RWPE1 (cell line): Measurements from ENCODE around the gene PDIA6.

Source experiments
- CTCF ChIA-PET: fragments of 350-600 bp; sonication (Branson Sonifier 250); formaldehyde crosslinking; extraction: SDS; loops from one replicate; lab custom pipeline; 2021; lab: Yijun Ruan, JAX
- POLR2A ChIA-PET: fragments of 400-600 bp; formaldehyde crosslinking; extraction: SDS; loops from one replicate; lab custom pipeline; 2020; ENCODE audit warnings: antibody characterized with exemption; ENCODE audit not compliant: low non-redundant PET; lab: Yijun Ruan, JAX
- DNase-seq: peaks from one replicate; pipeline ENCODE4 v3.0.0; 2012; ENCODE audit warnings: low spot score
- H3K27ac ChIP-seq: fragments of 450-650 bp; 2 replicates; pipeline ENCODE4 v1.5.1; 2017
- TF ChIP-seq, protein P1 (sequence below): fragments of 450-650 bp; conservative IDR thresholded peaks from 2 replicates; pipeline ENCODE4 v1.5.1; 2017; ENCODE audit warnings: low read depth, mild to moderate bottlenecking

Gene PDIA6

DNA sequence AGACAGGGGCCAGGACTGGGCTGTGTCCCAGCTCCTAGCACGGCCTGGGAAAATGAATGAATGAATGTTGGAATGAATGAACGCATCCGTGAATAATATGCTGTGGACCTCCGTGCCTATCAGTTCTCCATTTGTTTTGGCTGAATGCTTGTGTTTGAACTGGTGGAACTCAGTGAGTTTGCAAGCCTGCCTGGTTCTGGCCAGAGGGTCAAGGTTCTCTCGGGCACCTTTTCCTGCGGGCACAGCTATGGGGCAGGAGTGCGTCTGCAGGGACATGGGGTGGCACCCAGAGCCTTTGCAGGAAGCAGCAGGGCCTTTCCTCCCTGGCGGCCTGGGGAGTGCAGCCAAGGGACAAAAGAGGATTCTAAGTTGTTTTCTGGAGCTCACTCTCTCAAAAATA lies 17.6 kb upstream of the PDIA6 start:
- no peak for DNase-seq
- ChIA-PET CTCF (interaction anchor here (0.5 to 4.8 kb wide), 4 partner anchors 13 to 301 kb away, joined by 3 to 51 read pairs (median 9); partner anchors contain the start of gene PDIA6), POLR2A (interaction anchor here (0.7 kb wide), 1 partner anchor 18 kb away, joined by 3 read pairs; the partner anchor contains the start of gene PDIA6)
- TF ChIP-seq, protein P1, sequence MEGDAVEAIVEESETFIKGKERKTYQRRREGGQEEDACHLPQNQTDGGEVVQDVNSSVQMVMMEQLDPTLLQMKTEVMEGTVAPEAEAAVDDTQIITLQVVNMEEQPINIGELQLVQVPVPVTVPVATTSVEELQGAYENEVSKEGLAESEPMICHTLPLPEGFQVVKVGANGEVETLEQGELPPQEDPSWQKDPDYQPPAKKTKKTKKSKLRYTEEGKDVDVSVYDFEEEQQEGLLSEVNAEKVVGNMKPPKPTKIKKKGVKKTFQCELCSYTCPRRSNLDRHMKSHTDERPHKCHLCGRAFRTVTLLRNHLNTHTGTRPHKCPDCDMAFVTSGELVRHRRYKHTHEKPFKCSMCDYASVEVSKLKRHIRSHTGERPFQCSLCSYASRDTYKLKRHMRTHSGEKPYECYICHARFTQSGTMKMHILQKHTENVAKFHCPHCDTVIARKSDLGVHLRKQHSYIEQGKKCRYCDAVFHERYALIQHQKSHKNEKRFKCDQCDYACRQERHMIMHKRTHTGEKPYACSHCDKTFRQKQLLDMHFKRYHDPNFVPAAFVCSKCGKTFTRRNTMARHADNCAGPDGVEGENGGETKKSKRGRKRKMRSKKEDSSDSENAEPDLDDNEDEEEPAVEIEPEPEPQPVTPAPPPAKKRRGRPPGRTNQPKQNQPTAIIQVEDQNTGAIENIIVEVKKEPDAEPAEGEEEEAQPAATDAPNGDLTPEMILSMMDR = no peak
- H3K27ac ChIP-seq = no peak overlapping the region

DNA sequence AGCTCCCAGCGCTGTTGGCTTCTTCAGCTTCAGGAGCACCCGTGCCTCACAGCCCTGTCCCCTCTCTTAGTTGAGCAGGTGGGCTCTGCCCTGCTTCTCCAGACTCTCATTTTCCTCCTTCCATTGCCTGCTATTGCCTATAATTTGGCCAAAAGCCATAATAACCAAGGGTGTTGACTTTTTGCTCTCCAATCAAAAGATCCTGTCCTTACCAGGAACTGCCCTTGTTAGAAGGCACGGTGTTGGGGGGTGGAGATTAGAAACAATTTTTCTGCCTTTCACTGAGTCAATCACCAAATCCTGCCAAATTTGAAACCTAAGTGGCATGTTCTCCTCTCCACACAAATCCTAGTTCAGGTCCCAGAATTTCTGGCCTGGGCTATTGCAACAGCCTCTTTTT lies 16.7 kb upstream of the PDIA6 start:
- ChIA-PET POLR2A (no interaction called here), CTCF (interaction anchor here (0.6 to 4.8 kb wide), 3 partner anchors 302 to 1669 kb away, joined by 3 to 51 read pairs (median 3); a partner anchor contains a TSS)
- no peak for DNase-seq
- no peak overlapping the region for H3K27ac ChIP-seq
- TF ChIP-seq, protein P1 = no peak

DNA sequence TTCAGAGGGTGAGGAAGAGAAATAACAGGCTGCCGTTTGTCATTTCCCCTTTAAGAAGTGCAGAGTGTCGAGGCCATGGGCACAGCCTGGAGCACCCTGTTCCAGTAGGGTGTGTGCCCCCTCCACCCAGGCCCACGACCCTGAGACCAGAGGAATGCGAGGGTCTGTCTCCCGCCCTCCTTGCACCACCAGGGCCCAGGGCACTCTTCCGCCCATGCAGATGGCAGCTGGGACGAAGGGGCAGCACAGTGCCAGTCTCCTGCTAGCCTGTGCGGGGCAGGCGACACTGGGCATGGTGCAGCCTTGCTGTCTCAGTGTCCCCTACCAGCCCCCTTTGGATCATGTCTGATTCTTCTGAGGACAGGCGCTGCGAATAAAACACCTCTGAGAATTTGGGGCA lies 15.8 kb upstream of the PDIA6 start:
- TF ChIP-seq, protein P1 = no peak
- H3K27ac ChIP-seq = no peak overlapping the region
- POLR2A ChIA-PET = no interaction called here
- CTCF ChIA-PET = no interaction called here
- no peak for DNase-seq

DNA sequence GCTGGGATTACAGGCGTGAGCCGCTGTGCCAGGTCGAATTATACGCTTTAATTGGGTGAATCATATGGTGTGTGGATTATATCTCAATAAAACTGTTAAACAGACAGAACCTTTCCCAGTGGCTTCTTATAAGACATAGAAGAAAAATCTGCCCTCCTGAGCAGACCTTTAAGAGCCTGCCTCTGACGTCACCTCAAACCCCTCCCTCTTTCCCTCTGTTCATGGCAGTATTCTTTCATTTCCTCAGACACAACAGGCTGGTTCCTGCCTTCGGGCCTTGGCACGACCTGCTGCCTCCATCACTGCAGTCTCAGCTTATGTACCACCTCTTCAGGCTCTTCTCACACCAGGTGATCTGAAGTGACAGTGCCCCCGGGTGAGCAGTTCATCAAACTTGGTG lies 14.0 kb upstream of the PDIA6 start:
- H3K27ac ChIP-seq = no peak overlapping the region
- CTCF ChIA-PET = interaction anchor here (0.7 kb wide), 1 partner anchor 297 kb away, joined by 3 read pairs; no protein-coding TSS in a partner anchor
- no peak for DNase-seq
- POLR2A ChIA-PET = no interaction called here
- TF ChIP-seq, protein P1 = no peak

DNA sequence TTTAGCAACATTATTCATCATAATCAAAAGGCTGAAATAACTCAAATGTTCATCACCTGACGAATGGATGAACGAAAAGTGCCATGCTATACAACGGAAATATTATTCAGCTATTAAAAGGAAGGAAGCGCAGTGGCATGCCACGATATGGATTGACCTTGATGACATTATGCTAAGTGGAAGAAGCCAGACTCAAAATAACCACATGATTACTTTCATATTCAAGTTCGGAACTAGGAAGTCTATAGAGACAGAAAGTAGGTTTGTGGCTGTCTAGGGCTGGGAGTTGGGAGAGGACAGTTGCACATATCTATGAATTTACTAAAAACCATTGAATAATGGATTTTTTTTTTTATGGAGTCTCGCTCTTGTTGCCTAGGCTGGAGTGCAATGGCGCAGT lies 13.4 kb upstream of the PDIA6 start:
- ChIA-PET CTCF (interaction anchor here (0.7 kb wide), 1 partner anchor 298 kb away, joined by 3 read pairs; no protein-coding TSS in a partner anchor), POLR2A (no interaction called here)
- H3K27ac ChIP-seq = no peak overlapping the region
- DNase-seq = no peak
- TF ChIP-seq, protein P1 = no peak

DNA sequence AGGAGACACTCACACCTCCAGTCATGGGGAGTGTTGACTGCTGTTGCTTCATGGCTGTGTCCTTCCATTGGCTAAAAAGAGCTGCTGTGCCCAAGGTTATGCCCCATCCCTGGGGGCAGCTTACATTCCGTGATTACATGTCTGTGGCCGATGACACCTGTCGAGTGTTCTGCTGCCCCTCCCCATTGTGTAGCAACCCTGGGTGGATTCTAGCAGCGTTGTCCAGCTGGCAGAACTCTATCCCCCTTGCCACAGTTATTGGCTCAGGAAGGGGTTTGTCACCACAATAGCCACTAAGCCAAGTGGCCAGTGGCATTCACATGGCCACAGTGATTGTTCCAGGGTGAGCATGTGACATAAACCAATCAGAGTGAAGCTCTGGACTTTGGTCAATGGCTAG lies 11.6 kb upstream of the PDIA6 start:
- ChIA-PET POLR2A (no interaction called here), CTCF (interaction anchor here (1.0 to 1.5 kb wide), 2 partner anchors 8 to 11 kb away, joined by 6 to 8 read pairs; no protein-coding TSS in a partner anchor)
- TF ChIP-seq, protein P1 = no peak

More for the DNA sequence above, 11.6 kb upstream of the PDIA6 start:
- H3K27ac ChIP-seq = no peak overlapping the region
- no peak for DNase-seq
